Skeletal muscle tissue (tissue), 4 donors: ENCODE results near the gene ISL1. TPM values are rescaled to one million over a fixed set of nuclear protein-coding genes. Genes with fewer than 3 reads are reported as not detected.

ENCODE experiments used
- H3K27ac ChIP-seq: one replicate; pipeline ENCODE4 v1.7.0; 2013; ENCODE audit warnings: mild to moderate bottlenecking, low read depth, low read length, inconsistent platforms
- H3K27me3 ChIP-seq, 3 donors: one replicate each; pipeline ENCODE4 v1.7.0; 2013; ENCODE audit warnings: low read length in 3 of 3; ENCODE audit not compliant: control insufficient read depth in 3 of 3, insufficient read depth in 3 of 3
- H3K36me3 ChIP-seq, 3 donors: one replicate each; pipeline ENCODE4 v1.7.0; 2013; ENCODE audit warnings: low read length in 3 of 3; ENCODE audit not compliant: control insufficient read depth in 3 of 3, insufficient read depth in 3 of 3
- H3K4me1 ChIP-seq, 3 donors: one replicate each; pipeline ENCODE4 v1.7.0; 2013; ENCODE audit warnings: low read length in 3 of 3, mild to moderate bottlenecking in 3 of 3; ENCODE audit not compliant: control insufficient read depth in 3 of 3, insufficient read depth in 3 of 3
- H3K4me3 ChIP-seq, 3 donors: one replicate each; pipeline ENCODE4 v1.7.0; 2013; ENCODE audit warnings: low read length in 3 of 3
- H3K9ac ChIP-seq, 3 donors: one replicate each; pipeline ENCODE4 v1.7.0; 2013; ENCODE audit warnings: low read length in 3 of 3, mild to moderate bottlenecking in 3 of 3, moderate library complexity in 2 of 3, low read depth in 1 of 3
- H3K9me3 ChIP-seq, 3 donors: one replicate each; pipeline ENCODE4 v1.7.0; 2013; ENCODE audit warnings: low read length in 3 of 3; ENCODE audit not compliant: control insufficient read depth in 3 of 3
- total RNA-seq: library from RNA; depleted of rRNA; stranded (reverse); fragments of >200 nt; gene quantifications from one replicate; pipeline ENCODE4 v1.2.3, GENCODE V29; 2014
- donor health status: Osteomylitis.

Gene ISL1
- total RNA-seq, 1 donor from 2014 or later: 0.52 TPM

GRCh38 chr5:51377151-51378060 lies 5.8 kb upstream of the ISL1 start:
- peaks cover 0 to 9% (median 0%) of the 10 kb centered on the region in 3 donors for H3K4me1 ChIP-seq
- H3K27me3 ChIP-seq: peaks cover 41 to 54% (median 52%) of the 10 kb centered on the region in 3 donors
- no peak overlapping the region for H3K27ac ChIP-seq
- peaks cover 0 to 2% (median 0%) of the 10 kb centered on the region in 3 donors for H3K9me3 ChIP-seq
- no peak overlapping the region for H3K4me3 ChIP-seq
- no peaks in the 10 kb centered on the region for H3K36me3 ChIP-seq
- no peak overlapping the region for H3K9ac ChIP-seq

GRCh38 chr5:51378061-51378409 lies 5.2 kb upstream of the ISL1 start:
- Histone ChIP-seq H3K4me1 (peaks cover 2 to 15% (median 4%) of the 10 kb centered on the region in 3 donors), H3K36me3 (no peaks in the 10 kb centered on the region), H3K4me3 (no peak overlapping the region), H3K9ac (no peak overlapping the region), H3K27ac (no peak overlapping the region), H3K9me3 (peaks cover 0 to 2% (median 0%) of the 10 kb centered on the region in 3 donors), H3K27me3 (peaks cover 47 to 60% (median 58%) of the 10 kb centered on the region in 3 donors)

GRCh38 chr5:51378448-51379330 lies 4.6 kb upstream of the ISL1 start:
- Histone ChIP-seq H3K4me1 (peaks cover 2 to 20% (median 4%) of the 10 kb centered on the region in 3 donors), H3K9me3 (peaks cover 0 to 2% (median 0%) of the 10 kb centered on the region in 3 donors), H3K4me3 (peak overlapping the region; percentile 33 to 55 (median 41)), H3K27me3 (peaks cover 53 to 67% (median 64%) of the 10 kb centered on the region in 3 donors), H3K27ac (no peak overlapping the region), H3K9ac (peak overlapping the region in 1 of 3 donors; percentile 2), H3K36me3 (no peaks in the 10 kb centered on the region)

- Histone ChIP-seq H3K9me3 (peaks cover 0 to 2% (median 0%) of the 10 kb centered on the region in 3 donors), H3K4me3 (peak overlapping the region in 1 of 3 donors; percentile 15)
These were observed 3.9 kb upstream of the ISL1 start for GRCh38 chr5:51379331-51379700.

GRCh38 chr5:51380603-51381207 lies 2.5 kb upstream of the ISL1 start:
- peaks cover 2 to 20% (median 4%) of the 10 kb centered on the region in 3 donors for H3K4me1 ChIP-seq
- no peak overlapping the region for H3K4me3 ChIP-seq
- H3K36me3 ChIP-seq: no peaks in the 10 kb centered on the region
- H3K27me3 ChIP-seq: peaks cover 64 to 77% (median 77%) of the 10 kb centered on the region in 3 donors
- H3K9me3 ChIP-seq: peaks cover 0 to 2% (median 0%) of the 10 kb centered on the region in 3 donors
- no peak overlapping the region for H3K27ac ChIP-seq
- H3K9ac ChIP-seq: no peak overlapping the region

More at GRCh38 chr5:51379331-51379700, 3.9 kb upstream of the ISL1 start:
- Histone ChIP-seq H3K4me1 (peaks cover 2 to 20% (median 4%) of the 10 kb centered on the region in 3 donors), H3K27ac (no peak overlapping the region), H3K27me3 (peaks cover 56 to 71% (median 69%) of the 10 kb centered on the region in 3 donors), H3K36me3 (no peaks in the 10 kb centered on the region), H3K9ac (no peak overlapping the region)

- Histone ChIP-seq H3K27me3 (peaks cover 70 to 88% (median 77%) of the 10 kb centered on the region in 3 donors), H3K4me3 (no peak overlapping the region), H3K9me3 (peaks cover 0 to 1% (median 0%) of the 10 kb centered on the region in 3 donors), H3K36me3 (no peaks in the 10 kb centered on the region), H3K9ac (no peak overlapping the region), H3K27ac (no peak overlapping the region), H3K4me1 (peaks cover 2 to 20% (median 4%) of the 10 kb centered on the region in 3 donors)
These were observed 1.3 kb upstream of the ISL1 start for GRCh38 chr5:51381761-51382474.

- Histone ChIP-seq H3K9me3 (no peaks in the 10 kb centered on the region), H3K4me1 (peaks cover 6 to 26% (median 8%) of the 10 kb centered on the region in 3 donors), H3K27ac (peak overlapping the region; percentile 32), H3K4me3 (peak overlapping the region; percentile 30 to 61 (median 57)), H3K36me3 (no peaks in the 10 kb centered on the region), H3K27me3 (peaks cover 71 to 88% (median 77%) of the 10 kb centered on the region in 3 donors), H3K9ac (peak overlapping the region in 2 of 3 donors; percentile 48 to 55)
These were observed 622 bp upstream of the ISL1 start for GRCh38 chr5:51382521-51383130.

GRCh38 chr5:51384281-51384840 lies 1.1 kb downstream of the ISL1 start:
- Histone ChIP-seq H3K9ac (no peak overlapping the region), H3K9me3 (no peaks in the 10 kb centered on the region), H3K4me1 (peaks cover 6 to 21% (median 9%) of the 10 kb centered on the region in 3 donors), H3K36me3 (no peaks in the 10 kb centered on the region), H3K4me3 (no peak overlapping the region), H3K27me3 (peaks cover 75 to 87% (median 75%) of the 10 kb centered on the region in 3 donors), H3K27ac (no peak overlapping the region)
